Stomach (tissue), 9 donors: ENCODE results near the gene SYNDIG1. TPM values are rescaled to one million over a fixed set of nuclear protein-coding genes. Genes with fewer than 3 reads are reported as not detected.

Experiments used
- DNase-seq, 2 donors: peaks; one replicate each; pipeline versions ENCODE4 v3.0.0 to v3.0.0-alpha.2; 2013 to 2019
- H3K27ac ChIP-seq, 5 donors: fragments of 200-600 bp in 4 of 5; sonication (generic) in 4 of 5; one replicate each; pipeline ENCODE4 v1.5.1; 2013 to 2019; ENCODE audit warnings: mild to moderate bottlenecking in 1 of 5, moderate library complexity in 1 of 5
- H3K27me3 ChIP-seq, 3 donors: fragments of 200-600 bp; sonication (generic); one replicate each; pipeline ENCODE4 v1.5.1; 2017 to 2019; ENCODE audit warnings: mixed run types in 1 of 3
- H3K36me3 ChIP-seq, 4 donors: fragments of 200-600 bp; sonication (generic); 1 replicate in 3 of 4; 2 replicates in 1 of 4; pipeline ENCODE4 v1.5.1; 2016 to 2019
- H3K4me1 ChIP-seq, 4 donors: fragments of 200-600 bp; sonication (generic); one replicate each; pipeline ENCODE4 v1.5.1; 2016 to 2019
- H3K4me3 ChIP-seq, 4 donors: fragments of 200-600 bp; sonication (generic) in 3 of 4; one replicate each; pipeline ENCODE4 v1.5.1; 2016 to 2019; ENCODE audit warnings: mild to moderate bottlenecking in 1 of 4
- H3K9me3 ChIP-seq, 4 donors: fragments of 200-600 bp; sonication (generic); one replicate each; pipeline ENCODE4 v1.5.1; 2016 to 2019
- EP300 ChIP-seq: sonication (generic); formaldehyde crosslinking; IDR thresholded peaks from one replicate; pipeline ENCODE4 v1.6.1; 2017; ENCODE audit warnings: antibody characterized with exemption
- POLR2A ChIP-seq, 4 donors: fragments of 450-650 bp; IDR thresholded peaks; one replicate each; pipeline ENCODE4 v1.6.1; 2016; ENCODE audit warnings: antibody characterized with exemption in 4 of 4, control low read depth in 2 of 4, mild to moderate bottlenecking in 1 of 4, moderate library complexity in 1 of 4
- POLR2AphosphoS5 ChIP-seq, 3 donors: sonication (generic); formaldehyde crosslinking; IDR thresholded peaks; one replicate each; pipeline ENCODE4 v1.6.1; 2016; ENCODE audit warnings: antibody characterized with exemption in 3 of 3
- WGBS, 5 donors: extraction: QIAGEN DNeasy Blood & Tissue Kit in 3 of 5; methylation state at CpG; one replicate each; pipeline versions ENCODE4 v1.1.5 to v1.1.7; 2013 to 2018; 5-methylcytosine and 5-hydroxymethylcytosine counted together
- intact Hi-C: fragments of 100-400 bp; cut with DNase I; formaldehyde crosslinking; loops from one replicate; pipeline ENCODE4 v1.15.1; 2023; ENCODE audit warnings: low total_unique reads
- polyA plus RNA-seq, 3 donors: library from polyadenylated mRNA; stranded (reverse); fragments of 200-250 nt; gene quantifications; one replicate each; pipeline ENCODE4 v1.2.3, GENCODE V29; 2013
- total RNA-seq, 5 donors: library from RNA; depleted of rRNA; stranded (reverse); fragments of >200 nt; gene quantifications; one replicate each; pipeline versions ENCODE4 v1.1.0 to v1.2.3, GENCODE V29; 2014 to 2016
- TF ChIP-seq, protein P1 (sequence below), 7 experiments: fragments of 450-650 bp in 4 of 7; fragments of 200-600 bp in 3 of 7; sonication (generic) in 3 of 7; IDR thresholded peaks; one replicate each; pipeline ENCODE4 v1.5.1; 2016 to 2019; ENCODE audit warnings: antibody characterized with exemption in 7 of 7, control low read depth in 2 of 7, mild to moderate bottlenecking in 1 of 7
- donor health status: healthy with polysubstance abuse.
- donor health status: Bipolar disorder and iron deficiency.
- donor health status: healthy.

SYNDIG1 gene
- total and polyA plus RNA-seq, 8 donors = 0.29 to 2.0 (median 0.89) TPM; not detected in 4

DNA sequence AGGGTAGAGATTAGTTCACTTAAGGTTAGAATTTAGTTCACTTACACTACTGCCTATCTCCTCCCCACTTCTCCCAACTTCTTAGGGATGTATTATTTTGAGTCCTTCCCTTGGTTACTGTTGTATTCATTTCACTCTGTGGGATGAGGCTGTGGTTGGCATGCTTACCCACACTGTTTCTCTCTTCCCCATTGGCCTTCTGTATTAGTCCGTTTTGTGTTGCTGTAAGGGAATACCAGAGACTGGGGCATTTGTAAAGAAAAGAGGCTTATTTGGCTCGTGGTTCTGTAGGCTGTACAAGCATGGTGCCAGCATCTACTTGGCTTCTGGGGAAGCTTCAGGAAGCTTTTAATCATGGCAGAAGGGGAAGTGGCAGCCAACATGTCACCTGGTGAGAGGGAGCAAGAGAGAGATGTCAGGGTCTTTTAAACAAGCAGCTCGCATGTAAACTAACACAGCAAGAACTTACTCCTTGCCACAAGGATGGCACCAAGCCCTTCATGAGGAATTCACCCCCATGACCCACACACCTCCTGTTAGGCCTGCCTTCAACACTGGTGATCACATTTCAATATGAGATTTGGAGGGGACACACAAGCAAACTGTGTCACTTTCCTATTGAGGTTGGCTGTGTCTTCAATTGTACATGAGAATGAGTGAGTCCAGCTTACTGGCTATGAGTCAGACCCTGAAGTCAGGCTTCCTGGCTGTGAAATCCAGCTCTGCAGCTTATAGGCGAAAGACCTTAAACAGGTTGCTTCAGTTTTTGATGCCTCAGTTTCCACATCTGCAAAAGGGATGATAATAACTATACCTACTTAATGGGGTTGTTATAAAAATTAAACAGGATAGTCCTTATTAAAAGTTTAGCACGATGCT is 53.3 kb downstream of the SYNDIG1 start:
- WGBS, 5 donors = 78 to 91% (median 87%) methylated on average over 5 of the region's 5 CpGs
- TF ChIP-seq EP300 (no peak), POLR2AphosphoS5 (IDR thresholded peaks at IDR 0.05) (no peak), POLR2A (IDR thresholded peaks at IDR 0.05) (no peak)
- TF ChIP-seq, protein P1, sequence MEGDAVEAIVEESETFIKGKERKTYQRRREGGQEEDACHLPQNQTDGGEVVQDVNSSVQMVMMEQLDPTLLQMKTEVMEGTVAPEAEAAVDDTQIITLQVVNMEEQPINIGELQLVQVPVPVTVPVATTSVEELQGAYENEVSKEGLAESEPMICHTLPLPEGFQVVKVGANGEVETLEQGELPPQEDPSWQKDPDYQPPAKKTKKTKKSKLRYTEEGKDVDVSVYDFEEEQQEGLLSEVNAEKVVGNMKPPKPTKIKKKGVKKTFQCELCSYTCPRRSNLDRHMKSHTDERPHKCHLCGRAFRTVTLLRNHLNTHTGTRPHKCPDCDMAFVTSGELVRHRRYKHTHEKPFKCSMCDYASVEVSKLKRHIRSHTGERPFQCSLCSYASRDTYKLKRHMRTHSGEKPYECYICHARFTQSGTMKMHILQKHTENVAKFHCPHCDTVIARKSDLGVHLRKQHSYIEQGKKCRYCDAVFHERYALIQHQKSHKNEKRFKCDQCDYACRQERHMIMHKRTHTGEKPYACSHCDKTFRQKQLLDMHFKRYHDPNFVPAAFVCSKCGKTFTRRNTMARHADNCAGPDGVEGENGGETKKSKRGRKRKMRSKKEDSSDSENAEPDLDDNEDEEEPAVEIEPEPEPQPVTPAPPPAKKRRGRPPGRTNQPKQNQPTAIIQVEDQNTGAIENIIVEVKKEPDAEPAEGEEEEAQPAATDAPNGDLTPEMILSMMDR (IDR thresholded peaks at IDR 0.05) = no peak

DNA sequence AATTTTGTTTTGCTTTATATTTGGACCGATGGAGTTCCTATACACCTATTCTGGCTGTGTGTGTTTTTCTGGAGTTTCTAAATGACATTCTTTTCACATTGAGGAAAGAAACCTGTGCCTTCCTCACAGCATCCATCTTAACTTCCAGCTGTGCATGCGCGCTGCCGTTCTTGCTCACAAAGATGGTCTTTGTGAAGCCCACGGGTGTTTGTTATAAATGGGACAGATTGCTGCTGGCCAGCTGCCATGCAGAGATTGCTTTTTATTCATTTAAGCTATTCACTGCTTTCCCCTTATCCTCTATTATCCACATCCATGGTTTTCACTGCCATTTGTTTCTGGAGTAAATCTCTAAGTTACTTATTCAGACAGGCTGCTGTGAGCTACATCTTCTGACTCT is 54.2 kb downstream of the SYNDIG1 start:
- peak in 1 of 2 donors; percentile 33 for DNase-seq
- Histone ChIP-seq H3K9me3 (no peaks in the 10 kb centered on the region), H3K4me1 (no peaks in the 10 kb centered on the region), H3K27ac (no peak overlapping the region), H3K36me3 (no peaks in the 10 kb centered on the region), H3K27me3 (no peaks in the 10 kb centered on the region), H3K4me3 (no peak overlapping the region)
- intact Hi-C loops = no loop called here
- 59 to 79% (median 73%) methylated on average over 5 of the region's 5 CpGs for WGBS, 5 donors
- no peak for TF ChIP-seq POLR2AphosphoS5 (IDR thresholded peaks at IDR 0.05)
- TF ChIP-seq POLR2A (IDR thresholded peaks at IDR 0.05) = no peak

More for the DNA sequence above, 53.3 kb downstream of the SYNDIG1 start:
- no peak for DNase-seq
- Histone ChIP-seq H3K9me3 (no peaks in the 10 kb centered on the region), H3K36me3 (no peaks in the 10 kb centered on the region), H3K4me3 (no peak overlapping the region), H3K27ac (no peak overlapping the region), H3K27me3 (no peaks in the 10 kb centered on the region), H3K4me1 (no peaks in the 10 kb centered on the region)
- intact Hi-C loops = no loop called here

DNA sequence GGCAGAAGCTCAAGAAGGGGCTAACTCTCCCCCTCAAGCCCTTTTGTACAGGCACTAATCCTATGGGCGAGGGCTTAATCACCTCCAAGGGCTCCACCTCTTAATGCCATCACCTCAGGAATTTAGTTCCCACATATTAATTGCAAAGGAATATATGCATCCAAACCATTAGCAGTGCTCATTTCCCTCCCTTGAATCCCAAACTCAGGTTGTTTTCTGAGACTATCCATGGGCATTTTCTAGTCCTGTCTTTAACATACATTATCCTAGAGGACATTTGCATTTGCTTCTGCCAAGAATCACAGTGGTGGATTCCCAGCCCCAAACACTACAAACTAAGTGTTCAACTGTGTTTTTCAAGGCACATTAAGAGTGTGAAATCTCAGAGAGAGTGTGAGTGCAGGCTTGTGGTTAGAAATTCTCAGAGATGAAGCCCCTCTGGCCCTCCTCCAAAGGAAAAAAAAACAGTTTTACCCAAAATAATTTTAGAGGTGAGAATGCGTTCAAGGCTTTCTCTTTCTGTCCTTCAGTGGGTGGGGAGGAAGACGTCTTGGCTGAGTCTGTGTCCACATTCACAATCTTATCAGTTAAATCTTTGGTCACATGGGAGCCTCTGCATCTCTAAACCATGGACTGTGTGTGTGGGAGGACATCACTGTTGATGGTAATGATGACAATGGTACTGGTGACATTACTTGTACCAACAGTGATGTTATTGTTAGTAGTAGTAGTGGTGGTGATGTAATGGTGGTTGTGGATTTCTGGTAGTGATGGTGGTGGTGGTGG is 59.3 kb downstream of the SYNDIG1 start:
- no peak for DNase-seq
- H3K36me3 ChIP-seq = no peaks in the 10 kb centered on the region
- TF ChIP-seq POLR2A (IDR thresholded peaks at IDR 0.05) = no peak
- TF ChIP-seq EP300 = no peak
- TF ChIP-seq POLR2AphosphoS5 (IDR thresholded peaks at IDR 0.05) = no peak
- TF ChIP-seq, protein P1 (IDR thresholded peaks at IDR 0.05) = no peak
- no peaks in the 10 kb centered on the region for H3K27me3 ChIP-seq
- no peak overlapping the region for H3K4me3 ChIP-seq
- 69 to 81% (median 74%) methylated on average over 3 of the region's 3 CpGs for WGBS, 5 donors
- no peaks in the 10 kb centered on the region for H3K9me3 ChIP-seq
- no peak overlapping the region for H3K27ac ChIP-seq
- intact Hi-C loops = no loop called here
- H3K4me1 ChIP-seq = no peaks in the 10 kb centered on the region

DNA sequence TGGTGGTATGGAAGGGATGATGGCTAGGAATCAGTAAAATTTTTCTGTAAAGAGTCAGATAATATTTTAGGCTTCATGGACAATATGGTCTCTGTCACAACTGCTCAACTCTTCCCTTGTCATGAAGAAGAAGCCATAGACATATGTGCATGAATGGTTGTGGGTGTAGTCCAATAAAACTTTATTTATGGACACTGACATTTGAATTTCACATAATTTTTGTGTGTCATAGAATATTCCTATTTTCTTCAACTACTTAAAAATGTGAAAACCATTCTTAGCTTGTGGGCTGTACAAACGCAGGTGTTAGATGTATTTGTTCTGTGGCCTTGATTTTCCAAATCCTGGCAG is 59.9 kb downstream of the SYNDIG1 start:
- Histone ChIP-seq H3K4me1 (no peaks in the 10 kb centered on the region), H3K27ac (no peak overlapping the region), H3K36me3 (no peaks in the 10 kb centered on the region), H3K4me3 (no peak overlapping the region), H3K9me3 (no peaks in the 10 kb centered on the region), H3K27me3 (no peaks in the 10 kb centered on the region)
- 90 to 100% (median 96%) methylated on average over 1 of the region's 1 CpG for WGBS, 5 donors
- intact Hi-C loops = no loop called here
- DNase-seq = no peak
- no peak for TF ChIP-seq POLR2AphosphoS5 (IDR thresholded peaks at IDR 0.05)
- no peak for TF ChIP-seq POLR2A (IDR thresholded peaks at IDR 0.05)
- TF ChIP-seq, protein P1 (IDR thresholded peaks at IDR 0.05) = no peak
- no peak for TF ChIP-seq EP300
